Activated T-helper 2 cell treated with anti-CD3 and anti-CD28 coated beads, Interferon-gamma antibody, Interleukin-2, Interleukin-4, amounts not matched to agents 10 μg/mL and 5 μg/mL and 100 μg/mL, durations not matched to agents 14 hours and 24 hours and 36 hours (primary cell): Measurements from ENCODE around the gene OR10H5. TPM values are rescaled to one million over a fixed set of nuclear protein-coding genes. Genes with fewer than 3 reads are reported as not detected.
"Not testable (repeated sequence)": the region's sequence is repeated elsewhere in the genome, so short reads cannot be mapped to it uniquely, and the experiment has no call there.

Experiments
- DNase-seq: peaks from one replicate; pipeline ENCODE4 v3.0.0; 2021; ENCODE audit warnings: low spot score
- H3K27ac Mint-ChIP-seq: one replicate; pipeline ENCODE4 v1.8.0; 2021; ENCODE audit warnings: mixed read lengths
- H3K27me3 Mint-ChIP-seq: one replicate; pipeline ENCODE4 v1.8.0; 2021; ENCODE audit warnings: low read depth, mixed read lengths
- H3K36me3 Mint-ChIP-seq: one replicate; pipeline ENCODE4 v1.8.0; 2021; ENCODE audit warnings: low read depth, mixed read lengths
- H3K4me1 Mint-ChIP-seq: one replicate; pipeline ENCODE4 v1.8.0; 2021; ENCODE audit warnings: low read depth, mixed read lengths
- H3K4me3 Mint-ChIP-seq: one replicate; pipeline ENCODE4 v1.8.0; 2021; ENCODE audit warnings: low read depth, mild to moderate bottlenecking, moderate library complexity, mixed read lengths
- H3K9me3 Mint-ChIP-seq: one replicate; pipeline ENCODE4 v1.8.0; 2021; ENCODE audit warnings: mixed read lengths
- intact Hi-C: fragments of 100-400 bp; cut with micrococcal nuclease; formaldehyde crosslinking; loops from one replicate; pipeline ENCODE4 v1.15.1; 2023
- total RNA-seq: library from RNA; stranded (reverse); gene quantifications from 2 replicates; pipeline ENCODE4 v1.2.3, GENCODE V29; 2022

The OR10H5 gene
- total RNA-seq, 1 donor from 2014 or later = not detected

DNA sequence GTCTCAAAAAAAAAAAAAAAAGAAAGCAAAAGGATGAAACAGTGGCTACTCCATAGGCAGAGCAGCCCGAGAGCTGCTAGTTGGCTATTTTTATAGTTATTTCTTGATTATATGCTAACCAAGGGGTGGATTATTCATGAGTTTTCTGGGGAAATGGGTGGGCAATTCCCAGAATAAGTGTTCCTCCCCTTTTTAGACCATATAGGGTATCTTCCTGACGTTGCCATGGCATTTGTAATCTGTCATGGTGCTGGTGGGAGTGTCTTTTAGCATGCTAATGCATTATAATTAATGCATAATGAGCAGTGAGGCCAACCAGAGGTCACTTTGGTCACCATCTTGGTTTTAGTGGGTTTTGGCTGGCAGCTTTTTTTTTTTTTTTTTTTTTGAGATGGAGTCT is 53.4 kb downstream of the OR10H5 start:
- Mint-ChIP-seq H3K4me3 (no peak overlapping the region), H3K27me3 (no peaks in the 10 kb centered on the region), H3K36me3 (peaks cover 4% of the 10 kb centered on the region), H3K27ac (no peak overlapping the region), H3K4me1 (peaks cover 50% of the 10 kb centered on the region), H3K9me3 (peaks cover 4% of the 10 kb centered on the region)
- intact Hi-C loops = no loop called here
- no peak for DNase-seq

DNA sequence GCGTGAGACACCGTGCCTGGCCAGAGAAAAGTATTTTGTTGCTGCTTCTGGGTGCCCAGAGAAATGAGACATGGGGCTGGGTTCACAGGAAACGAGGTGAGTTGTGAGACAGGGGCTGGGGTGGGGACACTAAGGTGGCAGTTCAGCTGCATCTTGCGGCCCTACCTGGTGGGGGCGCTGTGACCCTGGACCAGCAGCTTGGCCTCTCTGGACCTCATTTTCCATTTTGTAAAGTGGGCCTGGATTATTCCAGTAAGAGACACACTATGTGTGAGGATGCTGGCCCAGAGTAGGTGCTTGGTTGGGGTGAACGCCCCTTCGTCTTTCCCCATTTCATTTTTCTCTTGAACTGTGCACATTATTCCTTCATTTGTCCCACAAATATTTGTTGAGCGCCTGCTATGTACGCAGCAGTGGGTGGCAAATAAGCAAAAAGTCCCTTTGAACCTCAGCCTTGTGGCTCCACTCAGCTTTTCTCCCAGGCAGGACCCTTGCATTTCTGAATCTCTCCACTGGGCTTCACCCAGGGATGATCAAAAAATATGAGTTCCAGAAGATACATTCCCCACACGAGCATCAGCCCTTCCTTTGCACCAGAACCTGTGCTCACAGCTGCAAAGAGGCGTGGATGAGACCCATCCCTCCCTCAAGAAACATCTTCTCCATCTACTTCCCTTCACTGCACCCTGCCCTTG is 54.6 kb downstream of the OR10H5 start:
- peaks cover 8% of the 10 kb centered on the region for H3K36me3 Mint-ChIP-seq
- peaks cover 4% of the 10 kb centered on the region for H3K9me3 Mint-ChIP-seq
- no peak for DNase-seq
- intact Hi-C loops = no loop called here
- no peaks in the 10 kb centered on the region for H3K27me3 Mint-ChIP-seq
- peaks cover 49% of the 10 kb centered on the region for H3K4me1 Mint-ChIP-seq
- H3K4me3 Mint-ChIP-seq = no peak overlapping the region
- H3K27ac Mint-ChIP-seq = peak overlapping the region; percentile 20

DNA sequence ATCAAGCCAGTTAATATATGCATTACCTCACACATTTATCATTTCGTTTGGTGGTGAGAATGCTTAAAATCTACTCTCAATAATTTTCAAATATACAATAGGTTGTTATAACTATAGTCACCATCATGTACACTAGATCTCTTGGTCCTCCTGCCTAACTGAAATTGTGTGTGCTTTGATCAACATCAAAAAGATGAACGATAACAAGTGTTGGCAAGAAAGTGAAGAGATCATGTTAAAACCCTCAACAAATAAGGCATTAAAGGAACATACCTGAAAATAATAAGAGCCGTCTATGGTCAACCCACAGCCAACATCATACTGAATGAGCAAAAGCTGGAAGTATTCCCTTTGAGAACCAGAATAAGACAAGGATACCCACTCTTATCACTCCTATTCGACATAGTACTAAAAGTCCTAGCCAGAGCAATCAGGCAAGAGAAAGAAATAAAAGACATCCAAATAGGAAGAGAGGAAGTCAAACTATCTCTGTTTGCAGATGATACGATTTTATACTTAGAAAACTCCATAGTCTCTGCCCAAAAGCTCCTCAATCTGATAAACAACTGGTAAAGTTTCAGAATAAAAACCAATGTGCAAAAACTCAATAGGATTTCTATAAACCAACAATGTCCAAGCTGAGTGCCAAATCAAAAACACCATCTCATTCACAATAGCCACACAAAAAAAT is 55.9 kb downstream of the OR10H5 start:
- no peak for DNase-seq
- peaks cover 38% of the 10 kb centered on the region for H3K4me1 Mint-ChIP-seq
- H3K4me3 Mint-ChIP-seq = no peak overlapping the region
- intact Hi-C loops = no loop called here
- peaks cover 4% of the 10 kb centered on the region for H3K9me3 Mint-ChIP-seq
- no peaks in the 10 kb centered on the region for H3K27me3 Mint-ChIP-seq
- H3K27ac Mint-ChIP-seq = peak overlapping the region; percentile 80
- H3K36me3 Mint-ChIP-seq = peaks cover 8% of the 10 kb centered on the region

DNA sequence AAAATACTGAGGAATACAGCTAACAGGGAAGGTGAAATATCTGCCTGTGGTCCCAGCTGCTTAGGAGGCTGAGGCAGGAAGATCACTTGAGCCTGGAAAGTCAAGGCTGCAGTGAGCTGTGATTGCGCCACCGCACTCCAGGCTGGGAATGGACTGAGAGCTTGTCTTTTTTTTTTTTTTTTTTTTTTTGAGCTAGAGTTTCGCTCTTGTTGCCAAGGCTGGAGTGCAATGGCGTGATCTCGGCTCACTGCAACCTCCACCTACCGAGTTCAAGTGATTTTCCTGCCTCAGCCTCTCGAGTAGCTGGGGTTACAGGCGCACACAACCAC is 56.4 kb downstream of the OR10H5 start:
- H3K4me3 Mint-ChIP-seq, intact Hi-C loops, H3K27me3 Mint-ChIP-seq, H3K36me3 Mint-ChIP-seq, H3K9me3 Mint-ChIP-seq, DNase-seq: not testable (repeated sequence)
- H3K4me1 Mint-ChIP-seq = peaks cover 33% of the 10 kb centered on the region
- peak overlapping the region; percentile 80 for H3K27ac Mint-ChIP-seq

DNA sequence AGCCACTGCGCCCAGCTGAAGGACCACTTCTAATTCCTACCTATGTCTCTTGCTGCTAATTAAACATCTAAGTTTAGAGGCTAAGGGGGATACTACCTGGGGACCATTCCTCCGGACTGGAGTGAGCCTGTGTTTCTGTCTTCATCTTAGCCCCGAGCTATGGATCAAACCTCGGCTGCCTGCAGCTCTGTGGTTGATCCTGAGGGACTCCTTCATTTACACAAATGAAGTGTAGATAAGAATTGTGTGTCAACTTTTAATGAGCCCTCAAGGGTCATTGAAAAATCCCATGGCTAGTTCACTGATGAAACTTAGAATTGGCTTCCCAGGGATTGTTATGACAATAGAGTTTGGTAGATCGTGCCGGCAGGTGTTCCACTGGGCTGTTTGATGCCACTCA is 59.5 kb downstream of the OR10H5 start:
- DNase-seq = no peak
- H3K36me3 Mint-ChIP-seq = peaks cover 8% of the 10 kb centered on the region
- intact Hi-C loops = no loop called here
- H3K27ac Mint-ChIP-seq = no peak overlapping the region
- peaks cover 4% of the 10 kb centered on the region for H3K9me3 Mint-ChIP-seq
- H3K4me3 Mint-ChIP-seq = no peak overlapping the region
- no peaks in the 10 kb centered on the region for H3K27me3 Mint-ChIP-seq
- peaks cover 30% of the 10 kb centered on the region for H3K4me1 Mint-ChIP-seq

DNA sequence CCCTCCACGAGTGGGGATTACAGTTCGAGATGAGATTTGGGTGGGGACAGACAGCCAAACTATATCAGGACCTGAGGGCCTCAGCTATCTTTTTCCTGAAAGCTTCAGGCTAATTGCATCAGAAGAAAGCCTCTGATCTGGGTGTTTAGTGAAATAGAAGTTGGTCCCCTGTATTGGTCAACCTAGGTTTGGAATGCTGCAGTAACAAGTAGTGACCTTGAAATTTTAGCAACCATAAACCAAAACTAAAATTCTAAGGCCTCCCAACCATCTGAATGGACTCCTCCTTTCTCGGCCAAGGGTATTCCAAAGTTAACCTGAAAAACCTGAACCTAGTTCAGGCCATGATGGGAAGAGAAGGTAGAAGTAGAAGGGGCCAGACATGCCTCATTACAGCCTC is 62.9 kb downstream of the OR10H5 start:
- Mint-ChIP-seq H3K27me3 (peaks cover 3% of the 10 kb centered on the region), H3K36me3 (peaks cover 4% of the 10 kb centered on the region), H3K9me3 (no peaks in the 10 kb centered on the region), H3K4me1 (peaks cover 6% of the 10 kb centered on the region), H3K4me3 (no peak overlapping the region), H3K27ac (no peak overlapping the region)
- intact Hi-C loops = no loop called here
- no peak for DNase-seq

Other genes starting within 250 kb of the OR10H5 start
- gene CYP4F8, start 172.4 kb upstream of the OR10H5 start, total RNA-seq = not detected in 2 replicates
- gene CYP4F3, start 146.8 kb upstream of the OR10H5 start, total RNA-seq = 0.09 and 0.14 TPM in 2 replicates
- gene CYP4F12, start 114.6 kb upstream of the OR10H5 start, total RNA-seq = not detected in 2 replicates
- gene OR10H2, start 59.6 kb upstream of the OR10H5 start, total RNA-seq = not detected in 2 replicates
- gene OR10H3, start 49.7 kb upstream of the OR10H5 start, total RNA-seq = not detected in 2 replicates
- gene OR10H1, start 28.0 kb downstream of the OR10H5 start, total RNA-seq = 0.05 TPM in 1 of 2 replicates, not detected in the other
- gene CYP4F2, start 110.4 kb downstream of the OR10H5 start, total RNA-seq = not detected in 2 replicates
- not detected in 2 replicates for gene CYP4F11, start 146.9 kb downstream of the OR10H5 start, total RNA-seq
- gene OR10H4, start 161.3 kb downstream of the OR10H5 start, total RNA-seq = not detected in 2 replicates